Raji (cell line): Measurements from ENCODE around the gene LONRF2.

ENCODE experiments used
- POLR2A ChIP-seq: IDR thresholded peaks from 2 replicates; pipeline ENCODE4 v1.6.1; 2011; ENCODE audit warnings: low read depth, low read length, control low read depth; ENCODE audit not compliant: insufficient read depth

LONRF2 gene

DNA sequence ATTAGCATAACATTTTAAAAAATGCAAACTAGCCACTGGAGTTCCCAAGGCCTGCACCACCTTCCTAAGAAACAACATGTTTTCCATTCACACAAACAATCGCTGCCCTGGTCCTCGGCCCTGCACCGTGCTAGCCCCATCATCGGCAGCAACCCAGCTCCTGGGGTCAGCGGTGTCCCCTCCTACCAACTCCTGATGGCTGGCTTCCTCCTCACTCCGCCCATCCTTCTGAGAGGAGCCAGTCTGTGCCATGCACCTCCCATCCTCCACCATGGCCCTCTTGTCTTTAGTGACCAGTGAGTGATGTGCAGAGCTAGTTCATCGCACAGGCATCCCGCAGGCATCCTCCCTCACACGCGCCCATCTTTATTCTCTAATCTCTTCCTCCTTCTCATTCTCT is 81.9 kb downstream of the LONRF2 start:
- TF ChIP-seq POLR2A: no peak

DNA sequence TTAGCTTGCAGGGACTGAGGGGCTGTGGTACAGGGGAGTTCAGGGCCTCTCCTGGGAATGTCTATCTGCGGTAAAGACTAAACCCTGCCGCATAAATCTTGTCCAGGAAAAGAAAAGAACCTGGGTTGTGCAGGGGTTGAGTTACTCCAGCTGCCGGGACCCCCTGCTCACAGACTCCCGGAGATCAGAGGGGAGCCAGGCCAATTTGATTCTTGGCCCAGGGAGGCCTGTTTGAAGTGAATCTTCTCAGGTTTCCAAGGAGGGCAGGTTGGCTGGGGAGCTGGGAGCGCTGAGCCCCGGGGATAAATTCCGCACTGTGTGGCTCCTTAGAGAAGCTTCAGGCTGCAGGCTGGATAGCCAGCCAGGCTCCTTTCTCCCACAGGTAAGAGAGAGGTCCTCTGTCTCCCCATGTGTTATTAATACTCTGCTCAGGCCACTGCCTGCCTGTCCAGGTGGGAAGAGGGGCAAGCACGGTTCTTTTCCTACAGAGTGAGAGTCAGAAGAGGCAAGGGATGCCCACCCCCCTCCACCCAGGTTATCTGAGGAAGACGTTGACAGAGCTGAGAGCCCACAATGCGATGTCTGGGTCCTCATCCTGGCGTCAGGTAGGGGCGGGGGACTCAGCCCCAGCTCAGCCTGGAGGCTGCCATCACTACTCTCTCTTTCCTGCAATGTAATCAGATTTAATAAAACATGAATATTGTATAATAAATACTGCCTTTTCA is 82.7 kb downstream of the LONRF2 start:
- TF ChIP-seq POLR2A: no peak

- TF ChIP-seq POLR2A: no peak
Observed at GRCh38 chr2:100238471-100238870, 83.8 kb downstream of the LONRF2 start.

DNA sequence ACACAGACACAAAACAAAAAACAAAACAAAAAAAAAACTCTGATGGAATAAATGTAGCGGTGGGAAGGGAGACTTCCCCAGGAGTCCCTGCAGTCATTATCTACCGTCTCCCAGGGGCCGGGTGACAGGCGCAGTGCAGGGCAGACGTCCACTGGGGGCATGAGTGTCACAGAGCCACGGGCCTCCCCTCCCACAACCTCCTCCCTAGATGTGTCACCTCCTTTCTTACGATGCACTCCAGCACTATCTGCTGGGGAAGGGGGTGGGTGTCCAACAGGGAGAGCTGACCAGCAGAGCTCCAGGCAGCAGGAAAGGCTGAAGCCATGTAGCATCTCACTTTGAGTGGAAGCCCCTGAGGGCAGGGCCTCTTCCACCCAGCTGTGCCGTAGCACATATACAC is 84.5 kb downstream of the LONRF2 start:
- TF ChIP-seq POLR2A: no peak

DNA sequence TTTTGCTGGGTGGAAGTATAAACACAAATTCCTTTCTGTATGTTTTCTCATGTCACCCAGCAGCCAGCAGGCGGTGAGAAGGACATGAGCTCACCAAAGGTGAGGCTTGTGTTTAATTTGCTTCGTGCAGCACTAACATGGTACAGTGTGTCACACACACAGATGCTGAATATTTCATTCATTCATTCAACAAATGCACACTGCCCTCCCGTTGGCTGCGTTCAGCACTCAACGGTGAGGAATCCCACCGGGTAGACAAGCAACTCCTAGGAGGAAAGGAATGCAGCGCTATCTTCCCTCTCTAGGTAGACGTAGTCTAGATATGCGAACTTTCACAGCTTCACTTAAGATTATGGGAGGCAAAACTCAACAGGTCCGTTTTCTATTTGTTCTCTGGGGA is 85.1 kb downstream of the LONRF2 start:
- no peak for TF ChIP-seq POLR2A

GRCh38 chr2:100236166-100236565 is 86.1 kb downstream of the LONRF2 start:
- no peak for TF ChIP-seq POLR2A

DNA sequence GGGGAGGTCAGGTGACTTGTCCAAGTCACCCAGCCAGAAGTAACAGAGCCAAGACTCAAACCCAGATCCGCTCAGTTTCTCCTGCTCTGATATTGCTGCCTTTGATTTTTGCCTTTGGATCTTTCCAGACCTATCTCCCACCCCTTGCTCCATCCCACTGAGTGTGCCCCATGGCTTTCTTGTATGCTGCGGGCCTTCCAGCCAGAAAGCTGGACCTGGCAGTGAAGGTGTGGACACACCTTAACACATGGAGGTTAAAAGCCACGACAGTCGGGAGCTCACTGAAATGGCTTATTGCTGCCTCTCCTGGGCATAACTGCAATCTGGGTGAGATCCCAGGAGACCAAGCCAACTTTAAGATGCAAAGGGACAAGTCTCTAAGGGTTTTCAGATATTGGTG is 86.7 kb downstream of the LONRF2 start:
- TF ChIP-seq POLR2A: no peak

DNA sequence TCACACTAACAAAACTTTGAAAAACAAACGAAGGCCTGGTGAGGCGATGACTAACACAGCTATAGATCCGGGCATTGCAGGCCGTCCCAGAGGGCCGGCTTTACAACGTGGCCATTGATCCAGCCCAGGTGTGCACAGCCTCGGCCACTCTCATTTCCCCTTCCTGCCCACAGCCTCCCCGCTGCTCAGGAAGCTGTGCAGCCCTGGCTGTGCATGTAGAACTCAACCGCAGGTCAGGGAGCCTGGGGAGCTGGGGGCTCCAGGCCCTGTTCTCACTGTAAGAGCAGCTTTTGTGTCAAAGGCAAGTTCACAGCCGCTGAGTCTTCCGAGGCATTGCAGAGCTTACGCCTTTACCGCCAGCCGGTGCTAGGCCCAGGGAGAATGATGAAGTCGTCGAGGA is 87.2 kb downstream of the LONRF2 start:
- no peak; the same call in 1 of the 2 replicates for TF ChIP-seq POLR2A

DNA sequence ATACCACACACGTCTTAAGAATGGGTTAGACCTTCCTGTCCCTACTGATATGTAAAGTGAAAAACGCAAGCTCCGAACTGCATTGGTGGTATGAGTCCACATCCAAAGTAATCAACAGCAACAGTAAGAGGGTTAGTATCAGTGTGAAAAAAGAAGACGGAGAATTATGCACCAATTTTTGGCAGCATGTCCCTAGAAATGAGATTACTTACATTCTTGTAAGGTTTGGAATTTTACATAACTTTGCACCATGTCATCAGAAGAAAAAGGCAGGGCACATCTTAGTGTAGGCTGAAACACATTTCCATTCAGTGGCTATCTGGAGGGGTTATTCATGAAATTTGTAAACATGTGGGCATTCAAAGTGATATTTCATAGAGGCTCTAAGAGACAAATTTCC is 88.2 kb downstream of the LONRF2 start:
- no peak for TF ChIP-seq POLR2A

DNA sequence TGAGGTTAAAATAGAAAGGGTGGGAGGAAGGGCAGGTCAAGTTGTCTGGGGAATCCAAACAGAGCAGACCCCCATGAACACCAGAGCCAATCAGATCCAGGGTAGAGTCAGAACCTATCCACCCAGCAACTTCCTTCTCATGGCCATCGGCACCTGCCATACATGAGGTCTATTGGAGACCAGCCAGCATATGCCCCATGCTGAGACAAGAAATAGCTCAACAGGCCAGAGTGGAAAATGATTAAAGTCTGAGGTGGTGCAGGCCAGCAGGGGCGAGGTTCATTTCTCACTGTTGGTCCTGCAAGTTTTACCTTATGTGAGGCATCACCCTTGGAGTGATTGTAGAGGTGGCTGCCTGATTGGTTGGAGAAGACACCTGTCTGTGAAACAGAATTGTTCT is 89.2 kb downstream of the LONRF2 start:
- TF ChIP-seq POLR2A: no peak

GRCh38 chr2:100230754-100231153 is 91.5 kb downstream of the LONRF2 start:
- no peak for TF ChIP-seq POLR2A

DNA sequence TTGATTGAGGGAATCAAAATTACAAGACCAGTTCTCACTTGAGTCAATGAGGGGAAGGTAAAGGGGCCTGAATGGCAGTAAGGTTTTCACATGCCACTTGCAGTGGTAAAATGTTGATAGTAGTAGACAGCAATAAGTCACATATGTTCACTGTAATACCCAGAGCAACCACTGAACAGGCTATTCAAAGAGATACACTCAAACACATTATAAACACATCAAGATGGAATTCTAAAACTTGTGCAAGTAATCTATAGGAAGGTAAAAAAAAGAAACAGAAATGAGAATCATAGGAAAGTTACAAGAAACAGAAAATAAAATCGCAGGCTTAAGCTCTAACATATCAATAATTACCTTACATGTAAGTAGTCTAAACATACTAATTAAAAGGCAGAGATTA is 93.3 kb downstream of the LONRF2 start:
- TF ChIP-seq POLR2A: no peak

GRCh38 chr2:100228415-100228814 is 93.9 kb downstream of the LONRF2 start:
- TF ChIP-seq POLR2A: no peak

DNA sequence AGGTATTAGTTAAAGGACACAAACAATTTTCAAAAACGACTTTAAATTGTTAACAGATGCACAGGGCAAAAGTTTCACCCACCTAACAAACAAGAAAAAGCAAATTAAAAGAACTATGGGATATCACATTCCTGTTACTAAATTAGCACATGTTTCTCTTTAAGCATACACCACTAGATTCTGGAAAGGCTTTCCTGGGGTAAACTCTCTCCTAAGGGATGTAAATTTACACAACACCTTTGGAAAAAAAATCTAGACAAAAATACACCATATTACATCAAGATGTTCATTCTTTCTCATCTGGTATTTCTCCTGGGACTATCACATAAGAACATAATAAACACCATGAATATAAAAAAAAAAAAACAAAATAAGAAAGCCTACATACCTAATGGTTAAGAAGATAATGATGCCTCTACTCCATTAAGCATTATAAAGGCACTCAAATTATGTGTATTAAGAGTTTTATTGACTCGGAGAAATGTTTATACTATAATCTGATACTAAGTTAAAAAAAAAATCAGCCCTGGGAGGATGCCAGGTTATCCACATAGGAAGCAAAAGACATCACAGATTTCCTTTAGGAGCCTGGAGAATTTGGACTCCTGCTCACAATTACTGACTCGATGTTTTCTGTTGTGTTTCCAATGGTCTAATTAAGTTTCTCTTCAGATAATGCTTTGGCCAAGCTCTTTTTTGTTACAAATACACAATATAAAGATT is 97.2 kb downstream of the LONRF2 start:
- TF ChIP-seq POLR2A: no peak

GRCh38 chr2:100223502-100223901 is 98.8 kb downstream of the LONRF2 start:
- TF ChIP-seq POLR2A: no peak
